GM12878 (cell line): ENCODE data around the gene LRP1. TPM values are rescaled to one million over a fixed set of nuclear protein-coding genes. Genes with fewer than 3 reads are reported as not detected.

Source experiments
- ATAC-seq: fragments of 200-7000 bp; cut with Tn5 transposase; 3 replicates; pipeline ENCODE4 v1.9.1; 2020; ENCODE audit warnings: mild to moderate bottlenecking, moderate library complexity
- BruUV-seq: library from RNA; stranded (reverse); fragments of 400-500 nt; replicated peaks from 2 replicates; lab custom pipeline; 2021; lab: Mats Ljungman, UMichigan
- CTCF ChIA-PET: fragments of 300-600 bp; sonication (Branson Sonifier 250); formaldehyde crosslinking; extraction: SDS; loops from one replicate; lab custom pipeline; 2021; ENCODE audit warnings: inconsistent platforms; lab: Yijun Ruan, JAX
- POLR2A ChIA-PET: fragments of 350-600 bp; formaldehyde crosslinking; extraction: SDS; loops from one replicate; lab custom pipeline; 2021; ENCODE audit warnings: inconsistent platforms; lab: Charles Lee
- RAD21 ChIA-PET: fragments of 300-600 bp; sonication (Branson Sonifier 250); formaldehyde crosslinking; loops from one replicate; lab custom pipeline; 2023; ENCODE audit warnings: antibody characterized with exemption; ENCODE audit not compliant: unreplicated experiment; lab: Charles Lee
- SMC1A ChIA-PET: fragments of 300-600 bp; sonication (Branson Sonifier 250); formaldehyde crosslinking; loops from one replicate; lab custom pipeline; 2023; ENCODE audit not compliant: unreplicated experiment, uncharacterized antibody; lab: Charles Lee
- DNase-seq: peaks from one replicate; pipeline ENCODE4 v3.0.0-alpha.2; 2011; ENCODE audit warnings: low read depth, low spot score
- FAIRE-seq: peaks from 3 replicates; lab custom pipeline; 2011; peaks lifted over from hg19 to GRCh38; lab: Jason Lieb, UNC
- H2AFZ ChIP-seq: 2 replicates; pipeline ENCODE4 v1.6.0; 2011; ENCODE audit warnings: low read depth, low read length, control low read depth; ENCODE audit not compliant: control insufficient read depth
- H3K27ac ChIP-seq: 2 replicates; pipeline ENCODE4 v1.5.1; 2011; ENCODE audit warnings: control low read depth; ENCODE audit not compliant: control insufficient read depth, insufficient read depth
- H3K27me3 ChIP-seq, 2 experiments: replicated peaks in 1 of 2; 2 replicates each; pipeline versions ENCODE4 v1.6.0 to v1.6.1; 2011; ENCODE audit warnings: low read length in 1 of 2; ENCODE audit not compliant: control insufficient read depth in 2 of 2, insufficient read depth in 2 of 2
- H3K36me3 ChIP-seq, 2 experiments: 2 replicates each; pipeline ENCODE4 v1.5.1; 2011; ENCODE audit warnings: low read length in 1 of 2; ENCODE audit not compliant: control insufficient read depth in 2 of 2, insufficient read depth in 2 of 2
- H3K4me1 ChIP-seq: 2 replicates; pipeline ENCODE4 v1.6.1; 2011; ENCODE audit warnings: mild to moderate bottlenecking, low read length, moderate library complexity, mixed read lengths; ENCODE audit not compliant: control insufficient read depth, insufficient read depth
- H3K4me2 ChIP-seq: 2 replicates; pipeline ENCODE4 v1.6.0; 2011; ENCODE audit warnings: control low read depth; ENCODE audit not compliant: control insufficient read depth, insufficient read depth
- H3K4me3 ChIP-seq: fragments of 200-600 bp; sonication (generic); 2 replicates; pipeline ENCODE4 v1.5.1; 2016
- H3K79me2 ChIP-seq: 2 replicates; pipeline ENCODE4 v1.6.0; 2011; ENCODE audit warnings: low read length; ENCODE audit not compliant: control insufficient read depth, insufficient read depth
- H3K9ac ChIP-seq: 2 replicates; pipeline ENCODE4 v1.8.0; 2011; ENCODE audit warnings: low read length, control low read depth, mixed read lengths; ENCODE audit not compliant: control insufficient read depth, insufficient read depth
- H3K9me3 ChIP-seq: replicated peaks from 3 replicates; pipeline ENCODE4 v1.5.1; 2011; ENCODE audit warnings: mild to moderate bottlenecking, low read length; ENCODE audit not compliant: control insufficient read depth, insufficient read depth
- H4K20me1 ChIP-seq: 2 replicates; pipeline ENCODE4 v1.6.0; 2011; ENCODE audit not compliant: control insufficient read depth, insufficient read depth
- ASH2L ChIP-seq: fragments of 300-600, 200-600 bp; sonication (generic); IDR thresholded peaks from 2 replicates; pipeline ENCODE4 v1.6.1; 2017; ENCODE audit warnings: low read depth, mild to moderate bottlenecking, borderline replicate concordance
- CEBPZ ChIP-seq: fragments of 150-350 bp; IDR thresholded peaks from 2 replicates; pipeline ENCODE4 v1.6.1; 2016; ENCODE audit warnings: low read depth, low read length
- IKZF1 ChIP-seq: fragments of 450-650 bp; conservative IDR thresholded peaks from 2 replicates; pipeline ENCODE4 v1.6.1; 2017; ENCODE audit warnings: antibody characterized with exemption, mild to moderate bottlenecking
- JUNB ChIP-seq: IDR thresholded peaks from 2 replicates; pipeline ENCODE4 v1.6.1; 2016; ENCODE audit warnings: antibody characterized with exemption, mild to moderate bottlenecking
- SIX5 ChIP-seq: IDR thresholded peaks from 2 replicates; pipeline ENCODE4 v1.6.1; 2011; ENCODE audit warnings: mild to moderate bottlenecking, low read depth, low read length, moderate library complexity; ENCODE audit not compliant: severe bottlenecking
- SMAD1 ChIP-seq: fragments of 450-650 bp; IDR thresholded peaks from 2 replicates; pipeline ENCODE4 v1.6.1; 2018; ENCODE audit warnings: mild to moderate bottlenecking, low read depth; ENCODE audit not compliant: partially characterized antibody
- ZNF24 ChIP-seq: fragments of 450-650 bp; IDR thresholded peaks from 2 replicates; pipeline ENCODE4 v1.6.1; 2017; ENCODE audit warnings: antibody characterized with exemption, mild to moderate bottlenecking
- WGBS: methylation state at CpG from one replicate; pipeline ENCODE4 v1.1.6; 2016; ENCODE audit warnings: low lambda C conversion rate; ENCODE audit not compliant: insufficient replicate concordance, insufficient coverage; ENCODE audit errors: missing lambda C conversion rate; 5-methylcytosine and 5-hydroxymethylcytosine counted together
- in situ Hi-C: fragments of 300-500 bp; cut with MboI; formaldehyde crosslinking; loops from 9 replicates; pipeline ENCODE4 v1.14.3; 2018; ENCODE audit warnings: mixed read lengths
- intact Hi-C: fragments of 100-400 bp; cut with micrococcal nuclease; formaldehyde crosslinking; loops from one replicate; pipeline ENCODE4 v1.14.2; 2022; ENCODE audit not compliant: unreplicated experiment
- polyA plus RNA-seq, 11 experiments: library from polyadenylated mRNA; depleted of rRNA in 4 of 11; unstranded in 6 of 11; stranded (reverse) in 5 of 11; fragments of >200 nt; fragmentation: Nextera tagmentation in 4 of 11; fragmentation: Illumina TruSeq in 1 of 11; extraction: Ambion mirVana in 4 of 11; extraction: Trizol in 1 of 11; gene quantifications; 1 replicate in 1 of 11; 2 replicates in 10 of 11; pipeline versions ENCODE4 v1.2.1 to v1.2.3, GENCODE V29; 2011 to 2016; ENCODE audit warnings: inconsistent platforms in 2 of 11, missing spikeins in 2 of 11, low read depth in 1 of 11
- total RNA-seq, 4 experiments: library from RNA; depleted of rRNA in 3 of 4; stranded (reverse); fragments of >200 nt in 3 of 4; fragmentation: Illumina TruSeq in 1 of 4; extraction: Trizol in 1 of 4; gene quantifications; 2 replicates each; pipeline versions ENCODE4 v1.2.1 to v1.2.3, GENCODE V29; 2013 to 2021
- TF ChIP-seq, protein P1 (sequence below): fragments of 450-650 bp; IDR thresholded peaks from 2 replicates; pipeline ENCODE4 v1.6.1; 2017; ENCODE audit warnings: mild to moderate bottlenecking, moderate library complexity

The LRP1 gene
- total and polyA plus RNA-seq, 10 of the 15 experiments (the other 5 are each of a cell fraction or from before 2014, with no cell fraction given) = under 0.01 to 1.1 (median 0.20) TPM; not detected in 2

DNA sequence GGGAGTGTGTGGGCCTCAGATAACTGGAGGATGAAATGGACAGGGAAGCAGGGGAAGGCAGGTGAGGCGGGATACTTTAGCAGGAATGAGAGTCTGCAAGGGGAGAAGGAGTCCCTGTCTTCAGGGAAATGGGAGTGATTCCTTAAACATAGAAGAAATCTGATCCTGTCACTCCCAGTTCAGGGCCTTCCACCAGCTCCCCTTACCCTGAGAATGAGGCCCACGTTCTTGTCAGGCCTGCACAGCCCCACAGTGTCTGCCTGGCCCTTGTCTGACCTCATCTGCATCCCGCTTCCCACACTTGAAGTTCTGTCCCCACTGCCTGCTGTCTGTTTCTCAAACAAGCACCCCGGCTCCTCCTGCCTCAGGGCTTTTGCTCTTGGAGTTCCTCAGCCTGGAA, 31.8 kb downstream of the LRP1 start:
- 24% methylated on average over 4 of the region's 4 CpGs for WGBS
- no peaks in the 10 kb centered on the region for H3K36me3 ChIP-seq
- SMC1A ChIA-PET = no interaction called here
- H3K4me3 ChIP-seq = no peak overlapping the region
- no peak overlapping the region for H3K27ac ChIP-seq
- no TSS peak for BruUV-seq
- H3K4me1 ChIP-seq = no peaks in the 10 kb centered on the region
- H3K27me3 ChIP-seq = no peaks in the 10 kb centered on the region
- ATAC-seq = no peak
- no peak overlapping the region for H3K4me2 ChIP-seq
- H2AFZ ChIP-seq = no peak overlapping the region
- FAIRE-seq = no peak
- DNase-seq = no peak
- CTCF ChIA-PET = no interaction called here
- H3K9ac ChIP-seq = no peak overlapping the region
- intact Hi-C loops (no loop called here), in situ Hi-C loops (no loop called here)
- H3K79me2 ChIP-seq = no peaks in the 10 kb centered on the region
- no peak for TF ChIP-seq SMAD1
- TF ChIP-seq IKZF1 = no peak
- TF ChIP-seq CEBPZ = no peak
- no peak for TF ChIP-seq JUNB
- TF ChIP-seq ASH2L = no peak
- no peak for TF ChIP-seq ZNF24
- TF ChIP-seq SIX5 = no peak
- TF ChIP-seq, protein P1, sequence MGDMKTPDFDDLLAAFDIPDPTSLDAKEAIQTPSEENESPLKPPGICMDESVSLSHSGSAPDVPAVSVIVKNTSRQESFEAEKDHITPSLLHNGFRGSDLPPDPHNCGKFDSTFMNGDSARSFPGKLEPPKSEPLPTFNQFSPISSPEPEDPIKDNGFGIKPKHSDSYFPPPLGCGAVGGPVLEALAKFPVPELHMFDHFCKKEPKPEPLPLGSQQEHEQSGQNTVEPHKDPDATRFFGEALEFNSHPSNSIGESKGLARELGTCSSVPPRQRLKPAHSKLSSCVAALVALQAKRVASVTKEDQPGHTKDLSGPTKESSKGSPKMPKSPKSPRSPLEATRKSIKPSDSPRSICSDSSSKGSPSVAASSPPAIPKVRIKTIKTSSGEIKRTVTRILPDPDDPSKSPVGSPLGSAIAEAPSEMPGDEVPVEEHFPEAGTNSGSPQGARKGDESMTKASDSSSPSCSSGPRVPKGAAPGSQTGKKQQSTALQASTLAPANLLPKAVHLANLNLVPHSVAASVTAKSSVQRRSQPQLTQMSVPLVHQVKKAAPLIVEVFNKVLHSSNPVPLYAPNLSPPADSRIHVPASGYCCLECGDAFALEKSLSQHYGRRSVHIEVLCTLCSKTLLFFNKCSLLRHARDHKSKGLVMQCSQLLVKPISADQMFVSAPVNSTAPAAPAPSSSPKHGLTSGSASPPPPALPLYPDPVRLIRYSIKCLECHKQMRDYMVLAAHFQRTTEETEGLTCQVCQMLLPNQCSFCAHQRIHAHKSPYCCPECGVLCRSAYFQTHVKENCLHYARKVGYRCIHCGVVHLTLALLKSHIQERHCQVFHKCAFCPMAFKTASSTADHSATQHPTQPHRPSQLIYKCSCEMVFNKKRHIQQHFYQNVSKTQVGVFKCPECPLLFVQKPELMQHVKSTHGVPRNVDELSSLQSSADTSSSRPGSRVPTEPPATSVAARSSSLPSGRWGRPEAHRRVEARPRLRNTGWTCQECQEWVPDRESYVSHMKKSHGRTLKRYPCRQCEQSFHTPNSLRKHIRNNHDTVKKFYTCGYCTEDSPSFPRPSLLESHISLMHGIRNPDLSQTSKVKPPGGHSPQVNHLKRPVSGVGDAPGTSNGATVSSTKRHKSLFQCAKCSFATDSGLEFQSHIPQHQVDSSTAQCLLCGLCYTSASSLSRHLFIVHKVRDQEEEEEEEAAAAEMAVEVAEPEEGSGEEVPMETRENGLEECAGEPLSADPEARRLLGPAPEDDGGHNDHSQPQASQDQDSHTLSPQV = no peak
- H4K20me1 ChIP-seq = no peaks in the 10 kb centered on the region
- RAD21 ChIA-PET = no interaction called here
- H3K9me3 ChIP-seq = no peaks in the 10 kb centered on the region
- POLR2A ChIA-PET = no interaction called here
